GM19035 (cell line): ENCODE measurements around the gene POLR3H.

Source experiments
- ATAC-seq: cut with Tn5 transposase; IDR thresholded peaks from one replicate; pipeline ENCODE4 v1.9.1; 2021; ENCODE audit not compliant: unreplicated experiment

Gene POLR3H

DNA sequence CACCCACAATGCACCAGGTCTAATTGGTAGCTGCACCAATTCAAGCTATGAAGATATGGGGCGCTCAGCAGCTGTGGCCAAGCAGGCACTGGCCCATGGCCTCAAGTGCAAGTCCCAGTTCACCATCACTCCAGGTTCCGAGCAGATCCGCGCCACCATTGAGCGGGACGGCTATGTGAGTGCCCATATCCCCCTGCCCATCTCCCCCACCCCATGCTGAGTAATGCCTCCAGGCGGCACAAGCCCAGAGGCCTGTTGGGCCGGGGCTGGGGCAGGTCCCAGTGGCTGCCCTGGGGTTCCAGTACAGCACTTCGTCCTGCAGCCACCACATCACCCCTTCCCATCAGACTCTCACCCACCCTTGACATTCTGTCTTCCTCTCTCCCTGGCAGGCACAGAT is 21.5 kb downstream of the POLR3H start:
- no peak for ATAC-seq

DNA sequence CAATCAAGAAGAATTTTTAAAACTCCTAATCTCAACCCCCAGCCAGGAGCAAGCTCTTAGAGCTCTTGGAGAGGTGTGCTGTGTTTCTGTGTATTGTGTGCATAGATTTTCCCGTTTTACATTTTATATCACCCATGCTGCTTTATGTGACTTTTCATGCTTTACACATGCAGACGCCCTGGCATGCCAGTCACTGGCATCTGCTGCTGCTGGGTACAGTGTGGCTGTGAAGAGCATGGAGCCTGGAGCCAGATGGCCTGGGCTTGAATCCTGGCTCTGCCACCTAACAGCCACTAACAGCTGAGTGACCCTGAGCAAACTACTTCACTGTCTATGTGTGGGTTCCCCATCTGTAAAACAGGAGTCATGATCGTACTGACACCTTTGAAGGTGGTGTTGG is 23.1 kb downstream of the POLR3H start:
- ATAC-seq: no peak

DNA sequence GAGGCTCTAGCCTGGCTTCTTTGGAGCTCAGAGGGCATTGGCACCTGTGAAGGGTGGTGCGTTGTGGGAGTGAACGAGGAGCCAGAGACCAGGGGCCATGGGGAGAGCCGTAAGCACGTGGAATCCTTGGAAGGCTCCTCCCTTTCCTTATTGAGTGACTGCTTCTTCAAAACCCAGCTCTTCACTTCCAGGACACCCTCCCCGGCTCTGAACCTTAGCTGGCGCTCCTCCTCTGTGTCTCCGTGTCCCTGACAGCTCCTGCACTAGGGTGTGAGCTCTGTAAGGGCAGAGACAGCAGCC is 26.3 kb downstream of the POLR3H start:
- no peak for ATAC-seq

DNA sequence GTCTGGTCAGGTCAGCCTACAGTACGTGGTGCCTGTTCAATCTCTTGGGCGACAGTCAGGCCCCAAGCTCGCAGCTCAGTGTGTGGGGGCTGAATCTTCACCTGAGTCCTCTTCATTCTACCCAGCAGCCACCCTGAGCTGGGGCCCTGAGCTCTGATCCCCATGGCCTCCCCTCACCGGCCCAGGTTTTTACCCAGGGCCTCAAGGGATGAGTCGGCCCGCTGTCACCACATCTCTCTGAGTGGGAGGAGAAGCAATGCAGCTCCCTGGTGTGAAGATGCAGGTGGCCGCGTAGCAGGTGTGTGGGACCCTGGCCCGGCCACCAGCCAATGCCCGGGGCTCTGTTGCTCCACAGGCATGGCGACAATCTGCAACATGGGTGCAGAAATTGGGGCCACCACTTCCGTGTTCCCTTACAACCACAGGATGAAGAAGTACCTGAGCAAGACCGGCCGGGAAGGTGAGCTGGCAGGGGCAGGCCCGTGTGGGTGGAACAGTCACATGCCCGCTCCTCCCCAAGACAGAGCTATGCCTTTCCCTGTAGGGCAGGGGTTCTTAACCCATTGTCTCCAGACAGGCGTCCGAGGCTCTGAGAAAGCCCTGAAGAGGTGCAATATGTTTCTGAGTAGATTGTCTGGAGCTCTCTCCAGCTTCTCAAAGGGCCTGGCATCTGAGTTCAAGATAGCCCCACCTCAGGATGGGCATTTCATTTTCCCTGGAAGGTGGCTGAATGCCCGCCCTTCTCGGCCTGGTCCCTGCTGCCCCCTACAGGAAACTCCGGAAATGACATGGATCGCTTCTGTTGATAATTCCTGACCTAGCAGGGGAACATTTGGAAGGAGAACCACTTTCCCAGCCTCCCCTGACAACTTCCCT is 26.9 kb downstream of the POLR3H start:
- no peak for ATAC-seq

DNA sequence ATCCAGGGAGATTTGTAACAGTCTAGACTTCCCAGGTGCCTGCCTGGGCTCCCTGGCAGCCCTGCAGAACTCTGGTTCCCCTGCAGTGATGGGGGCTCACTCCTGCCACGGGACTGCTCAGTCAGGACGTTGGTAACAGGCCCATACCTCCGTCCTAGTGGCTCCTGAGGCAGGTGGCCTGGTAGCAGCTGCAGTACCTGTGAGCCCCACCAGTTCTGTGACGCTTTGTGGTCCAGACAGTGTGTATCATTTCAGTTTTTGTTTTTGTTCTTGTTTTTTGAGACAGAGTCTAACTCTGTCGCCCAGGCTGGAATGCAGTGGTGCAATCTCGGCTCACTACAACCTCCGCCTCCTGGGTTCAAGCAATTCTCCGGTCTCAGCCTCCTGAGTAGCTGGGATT is 27.8 kb downstream of the POLR3H start:
- ATAC-seq: no peak

DNA sequence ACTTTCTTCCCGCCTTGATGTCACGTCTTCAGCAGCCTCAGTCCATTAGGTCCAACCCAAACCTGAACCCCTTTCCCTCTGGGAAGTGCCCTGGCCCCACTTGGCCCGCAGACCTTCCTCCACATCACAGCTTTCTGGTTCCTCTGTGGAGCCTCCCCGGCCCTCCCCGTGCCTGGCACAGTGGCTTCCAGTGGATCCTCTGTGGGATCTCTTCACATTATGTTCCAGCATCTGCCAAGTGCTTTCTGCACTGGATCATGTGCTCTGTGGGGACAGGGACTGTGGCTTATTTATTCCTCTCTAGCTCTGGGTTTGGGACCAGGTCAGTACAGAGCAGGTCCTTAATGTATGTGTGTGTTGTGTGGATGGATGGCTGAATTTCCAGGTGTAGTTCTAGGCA is 30.9 kb downstream of the POLR3H start:
- ATAC-seq: no peak

DNA sequence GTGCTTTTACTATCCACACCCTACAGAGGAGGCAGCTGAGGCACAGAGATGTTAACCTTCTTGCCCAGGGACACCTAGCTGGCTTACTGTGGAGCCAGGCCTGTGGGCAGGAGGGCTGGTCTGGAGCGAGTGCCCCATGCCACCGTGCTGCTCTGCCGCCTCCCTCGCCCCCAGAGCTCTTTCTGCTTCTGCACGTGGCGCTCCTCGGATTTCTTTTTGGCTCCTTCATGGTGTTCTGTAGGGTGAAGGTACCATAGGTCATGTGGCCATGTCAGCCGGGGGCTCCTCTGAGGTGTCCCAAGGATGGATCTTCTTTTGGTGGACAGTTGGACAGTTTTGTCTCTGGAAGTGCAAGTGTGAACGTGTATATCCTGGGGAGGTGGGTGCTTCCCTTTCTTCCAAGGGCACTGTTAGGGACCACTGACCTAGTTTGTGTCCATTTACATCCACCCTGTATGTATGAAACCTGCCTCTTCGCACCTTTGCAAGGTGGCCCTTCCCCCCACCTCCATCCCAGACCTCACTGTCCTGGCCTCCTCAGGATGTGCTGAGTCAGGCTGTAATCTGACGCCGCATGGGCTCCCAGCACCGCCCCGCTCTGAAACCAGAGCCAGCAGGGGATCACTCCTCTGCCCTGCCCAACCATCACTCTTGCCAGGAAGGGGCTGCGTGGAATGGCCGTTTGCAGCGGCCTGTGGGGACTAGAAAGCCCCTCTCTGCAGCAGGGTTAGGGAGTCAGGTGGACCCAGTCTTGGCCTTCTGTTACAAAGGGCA is 31.7 kb downstream of the POLR3H start:
- ATAC-seq: no peak

DNA sequence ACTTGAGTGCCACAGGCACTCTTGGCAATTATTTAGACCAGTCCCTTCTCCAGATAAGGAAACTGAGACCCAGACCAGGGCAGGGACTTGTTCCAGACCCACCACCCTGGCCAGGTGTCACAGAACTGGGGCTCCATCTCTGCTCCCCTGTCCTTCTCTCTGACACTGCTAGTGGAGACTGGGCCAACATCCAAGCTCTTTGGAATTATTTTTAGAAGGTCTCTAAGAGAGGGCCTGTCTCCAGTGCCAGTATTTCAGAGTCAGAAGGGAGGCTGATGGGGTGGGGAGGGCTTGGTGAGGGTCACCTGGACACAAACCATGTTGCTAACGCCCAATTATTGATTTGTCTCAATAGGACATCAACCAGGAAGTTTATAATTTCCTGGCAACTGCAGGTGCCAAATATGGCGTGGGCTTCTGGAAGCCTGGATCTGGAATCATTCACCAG is 32.7 kb downstream of the POLR3H start:
- no peak for ATAC-seq

DNA sequence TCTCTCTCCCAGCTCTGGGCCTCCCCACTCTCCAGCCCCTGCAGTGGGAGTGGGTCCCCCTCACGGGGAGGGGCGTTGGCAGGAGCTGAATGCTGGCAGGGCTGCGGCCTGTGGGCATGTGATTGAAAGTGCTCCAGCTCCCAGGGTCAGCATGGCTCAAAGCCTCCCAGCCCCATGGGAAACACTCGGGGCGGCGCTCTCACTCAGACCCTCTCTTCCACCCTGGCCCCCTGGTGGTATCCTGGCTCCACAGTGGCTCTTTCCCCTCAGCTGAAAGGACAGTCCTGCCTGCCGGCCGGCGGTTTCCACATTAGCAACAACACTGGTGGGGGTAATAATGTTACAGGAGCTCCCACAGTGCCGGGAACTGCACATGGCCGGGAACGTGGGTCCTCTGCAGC is 35.5 kb downstream of the POLR3H start:
- ATAC-seq: no peak

DNA sequence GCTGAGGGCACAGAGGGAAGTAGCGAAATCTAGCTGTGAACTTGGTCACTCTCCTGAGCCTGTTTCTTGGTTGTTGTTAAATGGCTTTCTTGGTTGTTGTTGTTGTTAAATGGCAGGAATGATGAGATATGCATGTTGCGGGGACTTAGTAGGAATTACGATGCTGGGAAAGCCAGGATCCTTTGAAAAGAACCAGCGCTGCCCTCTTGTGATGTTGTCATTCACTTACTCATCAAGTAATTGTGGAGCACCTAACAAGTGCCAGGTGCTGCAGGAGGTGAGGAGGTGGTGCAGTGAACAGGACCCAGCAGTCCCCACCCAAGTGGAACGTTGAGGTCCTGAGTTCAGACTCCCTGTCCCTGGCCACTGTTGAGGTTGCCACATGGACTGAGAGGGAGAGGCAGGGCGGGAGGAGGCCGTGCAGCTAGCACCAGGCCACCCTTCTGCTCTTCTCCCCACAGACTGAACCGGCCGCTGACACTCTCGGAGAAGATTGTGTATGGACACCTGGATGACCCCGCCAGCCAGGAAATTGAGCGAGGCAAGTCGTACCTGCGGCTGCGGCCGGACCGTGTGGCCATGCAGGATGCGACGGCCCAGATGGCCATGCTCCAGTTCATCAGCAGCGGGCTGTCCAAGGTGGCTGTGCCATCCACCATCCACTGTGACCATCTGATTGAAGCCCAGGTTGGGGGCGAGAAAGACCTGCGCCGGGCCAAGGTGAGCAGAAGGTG is 36.8 kb downstream of the POLR3H start:
- ATAC-seq: no peak

DNA sequence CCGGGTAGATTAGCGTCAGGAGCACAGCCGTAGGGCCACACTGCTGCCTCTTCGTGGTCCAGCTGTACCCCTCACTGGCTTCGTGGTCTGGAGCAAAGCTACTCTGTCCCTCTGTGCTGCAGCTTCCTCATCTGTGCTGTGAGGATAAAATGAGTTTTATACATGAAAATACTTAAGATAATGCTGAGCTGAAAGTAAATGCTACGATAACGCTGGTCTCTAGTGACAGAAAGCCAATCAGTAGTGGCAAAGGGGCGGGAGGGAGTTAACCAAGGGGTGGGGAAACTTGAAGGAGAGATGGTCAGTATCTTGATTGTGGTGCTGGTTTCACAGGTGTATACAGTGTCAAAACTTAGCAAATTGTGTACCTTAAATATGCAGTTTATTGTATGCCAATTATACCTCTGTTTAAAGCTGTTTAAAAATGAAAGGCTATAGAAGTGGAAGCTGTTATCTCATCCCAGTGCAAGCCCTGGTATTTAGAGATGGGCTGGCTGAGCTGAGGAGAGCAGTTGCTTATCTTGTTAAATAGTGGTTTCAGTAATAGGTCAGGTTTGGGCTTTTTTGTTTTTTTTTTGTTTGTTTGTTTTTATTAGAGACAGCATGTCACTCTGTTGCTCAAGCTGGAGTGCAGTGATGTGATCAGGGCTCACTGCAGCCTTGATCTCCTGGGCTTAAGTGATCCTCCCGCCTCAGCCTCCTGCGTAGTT is 38.6 kb downstream of the POLR3H start:
- no peak for ATAC-seq

DNA sequence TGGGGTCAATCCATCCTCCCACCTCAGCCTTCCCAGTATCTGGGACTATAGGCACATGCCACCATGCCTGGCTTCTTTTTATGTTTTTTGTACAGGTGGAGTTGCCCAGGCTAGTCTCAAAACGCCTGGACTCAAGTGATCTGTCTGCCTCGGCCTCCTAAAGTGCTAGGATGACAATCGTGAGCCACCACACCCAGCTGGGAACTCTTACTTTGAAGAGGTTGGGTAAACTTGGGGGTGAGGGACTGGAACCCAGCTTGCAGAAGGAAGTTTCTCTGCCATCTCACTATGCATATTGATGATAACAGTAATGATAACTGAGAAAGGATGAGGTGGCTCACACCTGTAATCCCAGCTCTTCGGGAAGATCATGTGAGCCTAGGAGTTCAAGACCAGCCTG is 39.5 kb downstream of the POLR3H start:
- ATAC-seq: no peak

DNA sequence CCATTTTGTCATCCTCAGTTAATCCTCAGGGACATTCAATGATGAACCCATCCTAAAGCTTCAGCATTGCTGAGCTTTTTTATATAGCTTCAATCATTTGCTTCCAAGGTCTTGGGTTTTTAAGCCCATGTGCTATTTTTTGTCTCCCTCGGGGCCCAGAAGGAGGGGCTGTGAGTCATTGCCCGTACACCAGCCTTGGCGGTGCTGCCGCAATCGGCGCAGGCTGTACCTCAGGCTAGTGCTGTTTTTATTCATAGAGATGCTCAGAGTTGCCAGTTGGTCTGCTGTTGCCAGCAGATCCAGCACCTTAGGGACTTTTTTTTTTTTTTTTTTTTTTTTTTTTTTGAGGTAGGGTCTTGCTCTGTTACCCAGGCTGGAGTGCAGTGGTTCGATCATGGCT is 39.9 kb downstream of the POLR3H start:
- ATAC-seq: no peak

DNA sequence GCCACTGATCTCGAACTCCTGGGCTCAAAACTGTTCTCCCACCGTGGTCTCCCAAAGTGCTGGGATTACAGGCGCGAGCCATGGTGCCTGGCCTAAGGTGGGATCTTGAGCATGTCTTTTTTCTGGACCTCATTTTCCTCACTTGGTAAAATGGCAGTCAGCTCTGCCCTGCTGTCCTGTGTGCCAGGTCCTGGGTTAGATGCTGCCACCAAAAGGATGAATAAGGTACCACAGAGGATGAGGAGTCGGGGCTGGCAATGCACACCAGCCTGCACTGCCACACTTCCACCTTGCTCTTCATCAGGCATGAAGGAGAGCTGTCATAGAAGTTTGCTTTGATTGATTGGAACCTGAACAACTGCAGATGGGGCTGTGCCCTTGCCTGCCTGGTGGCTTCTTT is 43.1 kb downstream of the POLR3H start:
- ATAC-seq: no peak

DNA sequence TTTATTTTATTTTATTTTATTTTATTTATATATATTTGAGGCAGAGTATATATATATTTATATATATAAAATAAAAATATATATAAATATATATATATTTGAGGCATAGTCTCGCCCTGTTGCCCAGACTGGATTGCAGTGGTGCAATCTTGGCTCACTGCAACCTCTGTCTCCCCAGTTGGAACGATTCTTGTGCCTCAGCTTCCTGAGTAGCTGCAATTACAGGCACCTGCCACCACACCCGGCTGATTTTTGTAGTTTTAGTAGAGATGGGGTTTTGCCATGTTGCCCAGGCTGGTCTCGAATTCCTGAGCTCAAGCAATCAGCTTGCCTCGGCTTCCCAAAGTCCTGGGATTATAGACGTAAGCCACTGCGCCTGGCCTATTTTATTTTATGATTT is 44.0 kb downstream of the POLR3H start:
- ATAC-seq: no peak

DNA sequence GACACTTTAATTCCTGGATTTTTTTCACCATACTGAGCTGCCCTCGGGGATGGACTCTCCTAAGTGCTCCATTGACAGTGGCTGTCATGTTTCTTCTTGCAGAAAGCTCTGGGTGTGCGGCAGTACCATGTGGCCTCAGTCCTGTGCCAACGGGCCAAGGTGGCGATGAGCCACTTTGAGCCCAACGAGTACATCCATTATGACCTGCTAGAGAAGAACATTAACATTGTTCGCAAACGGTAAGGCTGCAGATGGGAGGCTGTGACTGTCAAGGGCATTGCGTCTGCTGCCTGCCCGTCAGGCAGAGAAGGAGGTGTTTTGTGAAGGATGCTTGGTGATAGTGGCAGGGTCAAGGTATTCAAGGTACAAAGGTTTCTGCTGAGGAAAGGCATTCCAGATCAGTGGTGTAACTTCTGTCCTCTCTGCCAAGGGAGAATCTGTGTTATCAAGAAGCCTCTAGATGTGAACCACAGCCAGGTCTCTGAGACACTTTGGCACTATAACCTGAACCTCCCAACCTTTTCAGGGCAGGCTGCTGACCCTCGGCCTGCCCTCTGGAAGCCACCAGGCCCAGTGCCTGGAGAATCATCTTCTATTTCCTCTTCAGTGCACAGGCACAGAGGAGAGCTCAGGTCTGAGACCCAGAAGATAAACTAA is 44.5 kb downstream of the POLR3H start:
- no peak for ATAC-seq

DNA sequence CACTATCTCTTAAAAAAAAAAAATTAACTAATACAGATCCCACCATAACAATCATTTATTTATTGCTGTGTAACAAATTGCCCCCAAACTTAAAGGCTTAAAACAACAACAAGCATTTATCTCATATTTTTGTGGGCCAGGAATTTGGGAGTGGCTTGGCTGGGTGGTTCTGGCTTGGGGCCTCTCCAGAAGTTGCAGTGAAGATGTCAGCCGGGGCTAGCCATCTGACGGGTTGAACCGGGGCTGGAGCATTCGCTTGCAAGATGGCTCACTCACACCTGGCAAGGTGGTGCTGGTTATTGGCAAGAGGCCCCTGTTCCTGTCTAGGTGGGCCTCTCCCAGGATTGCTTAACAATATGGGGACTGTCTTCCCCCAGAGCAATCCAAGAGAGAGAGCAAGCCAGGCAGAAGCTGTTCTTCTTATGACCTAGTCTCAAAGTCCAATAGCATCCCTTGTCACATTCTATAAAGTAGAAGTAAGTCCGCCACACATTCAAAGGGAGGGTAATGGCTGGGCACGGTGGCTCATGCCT is 45.9 kb downstream of the POLR3H start:
- no peak for ATAC-seq

DNA sequence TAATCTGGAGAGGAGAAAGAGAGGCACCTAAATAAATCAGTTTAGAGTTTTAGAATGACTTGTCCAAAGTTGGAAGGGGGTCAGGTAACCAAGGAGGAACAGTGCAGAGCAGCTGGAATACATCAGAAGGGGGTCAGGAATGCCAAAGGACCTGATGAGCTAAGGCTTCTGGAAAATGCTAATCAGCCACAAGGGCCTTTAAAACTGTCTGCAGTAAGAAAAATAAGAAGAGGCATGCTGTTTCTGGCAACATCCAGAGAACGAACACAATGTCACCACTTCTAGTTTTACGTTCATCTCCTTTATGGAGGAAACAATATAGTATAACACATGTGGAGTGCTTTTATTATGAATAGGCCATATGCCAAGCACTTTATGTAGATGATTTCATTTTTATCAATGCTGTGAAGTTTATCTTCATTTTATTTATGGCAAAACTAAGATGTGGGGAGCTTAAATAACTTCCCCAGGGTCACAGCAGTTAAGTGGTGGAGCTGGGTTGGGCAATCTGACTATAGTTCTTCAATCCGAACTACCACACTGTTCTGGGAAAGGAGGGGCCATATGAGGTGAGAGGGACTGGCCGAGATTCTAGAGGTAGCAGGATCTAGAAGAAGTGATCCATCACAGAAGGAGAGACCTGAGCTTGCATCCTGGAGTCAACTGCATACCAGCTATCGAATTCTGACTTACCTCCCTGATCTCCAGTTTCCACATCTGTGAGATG is 52.7 kb downstream of the POLR3H start:
- no peak for ATAC-seq

DNA sequence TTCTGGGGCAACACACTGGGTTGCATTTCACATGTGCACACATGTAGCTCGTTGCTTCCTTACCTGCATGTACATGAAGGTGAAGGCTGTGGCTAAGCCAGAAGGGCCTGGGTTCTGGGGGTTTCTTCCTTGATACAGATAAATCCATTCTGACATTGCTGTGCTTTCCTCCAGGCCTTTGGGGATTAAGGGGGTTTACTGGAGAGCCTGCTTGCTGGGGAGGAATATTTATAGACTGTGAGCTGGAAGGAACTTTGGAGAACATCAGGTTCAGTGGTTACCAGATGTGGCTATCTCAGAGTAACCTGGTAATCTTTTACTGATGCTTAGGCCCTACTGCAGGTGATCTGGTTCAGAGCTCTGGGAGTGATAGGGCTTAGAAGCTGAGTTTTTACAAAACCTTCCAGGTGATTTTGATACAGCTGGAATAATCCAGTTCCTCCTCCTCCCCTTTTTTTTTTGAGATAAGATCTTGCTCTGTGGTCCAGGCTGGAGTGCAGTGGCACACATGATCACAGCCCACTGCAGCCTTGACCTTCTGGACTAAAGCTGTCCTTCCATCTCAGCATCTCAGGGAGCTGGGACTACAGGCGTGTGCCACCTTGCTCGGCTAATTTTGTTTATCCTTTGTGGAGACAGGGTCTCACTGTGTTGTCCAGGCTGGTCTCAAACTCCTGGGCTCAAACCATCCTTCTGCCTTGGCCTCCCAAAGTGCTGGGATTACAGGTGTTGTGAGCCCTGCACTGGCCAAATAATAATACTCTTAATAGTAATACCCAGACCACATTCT is 55.5 kb downstream of the POLR3H start:
- ATAC-seq: no peak
